GM21526 (cell line): ENCODE data around the gene VPS37D.

Source experiments
- ATAC-seq: cut with Tn5 transposase; IDR thresholded peaks from one replicate; pipeline ENCODE4 v1.9.1; 2021; ENCODE audit warnings: moderate library complexity; ENCODE audit not compliant: unreplicated experiment, low FRiP score

Gene VPS37D

DNA sequence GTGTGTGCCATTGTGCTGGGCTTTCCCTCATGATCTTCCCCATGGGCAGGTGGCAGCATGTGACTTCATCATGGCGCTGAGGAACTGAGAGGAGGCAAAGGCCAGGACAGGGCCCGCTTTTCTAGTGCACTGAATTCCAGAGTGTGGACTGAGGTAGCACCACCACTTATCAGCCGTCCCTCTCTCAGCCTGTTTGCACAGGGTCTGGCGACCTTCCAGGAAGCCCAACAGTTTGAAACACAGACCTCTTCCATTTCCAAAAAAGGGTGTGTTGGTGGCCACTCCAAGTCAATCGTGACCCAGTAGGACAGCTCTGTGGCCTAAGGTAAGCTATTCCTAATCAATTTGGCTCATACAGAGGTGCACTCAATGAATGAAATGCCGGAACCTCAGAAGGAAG is 11.2 kb downstream of the VPS37D start:
- no peak for ATAC-seq

DNA sequence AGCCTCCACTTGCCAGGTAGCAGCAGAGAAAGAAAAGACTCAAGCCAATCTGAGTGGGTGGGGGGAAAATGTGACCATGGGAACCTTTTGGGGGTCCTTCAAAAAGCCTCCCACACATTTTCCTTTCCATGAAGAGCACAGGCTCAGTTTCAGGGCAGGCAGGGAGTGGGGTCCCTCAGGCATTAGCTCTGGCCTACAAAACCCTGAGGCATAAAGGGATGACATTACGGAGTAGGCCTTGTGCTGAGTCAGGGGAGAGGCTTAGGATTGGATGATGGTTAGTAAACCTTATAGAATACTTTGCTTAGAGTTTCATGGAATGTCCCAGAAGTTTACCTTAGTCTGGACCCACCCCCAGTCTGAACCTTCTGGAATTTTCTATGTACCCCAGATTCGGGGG is 12.1 kb downstream of the VPS37D start:
- ATAC-seq = no peak

DNA sequence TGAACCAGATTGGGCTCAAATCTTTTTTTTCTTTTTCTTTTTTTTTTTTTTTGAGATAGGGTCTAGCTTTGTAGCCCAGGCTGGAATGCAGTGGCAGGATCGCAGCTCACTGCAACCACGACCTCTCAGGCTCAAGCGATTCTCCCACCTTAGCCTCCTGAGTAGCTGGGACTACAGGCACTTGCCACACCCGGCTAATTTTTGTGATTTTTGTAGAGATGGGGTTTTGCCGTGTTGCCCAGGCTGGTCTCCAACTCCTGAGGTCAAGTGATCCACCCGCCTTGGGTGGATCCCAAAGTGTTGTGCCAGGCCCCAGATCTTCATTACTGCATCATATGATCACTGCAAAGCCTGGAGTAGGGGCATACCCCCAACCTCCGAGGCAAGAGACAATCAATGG is 12.9 kb downstream of the VPS37D start:
- ATAC-seq = no peak

GRCh38 chr7:73681031-73681430 is 13.4 kb downstream of the VPS37D start:
- ATAC-seq = no peak

GRCh38 chr7:73682745-73683055 is 15.1 kb downstream of the VPS37D start:
- no peak for ATAC-seq

DNA sequence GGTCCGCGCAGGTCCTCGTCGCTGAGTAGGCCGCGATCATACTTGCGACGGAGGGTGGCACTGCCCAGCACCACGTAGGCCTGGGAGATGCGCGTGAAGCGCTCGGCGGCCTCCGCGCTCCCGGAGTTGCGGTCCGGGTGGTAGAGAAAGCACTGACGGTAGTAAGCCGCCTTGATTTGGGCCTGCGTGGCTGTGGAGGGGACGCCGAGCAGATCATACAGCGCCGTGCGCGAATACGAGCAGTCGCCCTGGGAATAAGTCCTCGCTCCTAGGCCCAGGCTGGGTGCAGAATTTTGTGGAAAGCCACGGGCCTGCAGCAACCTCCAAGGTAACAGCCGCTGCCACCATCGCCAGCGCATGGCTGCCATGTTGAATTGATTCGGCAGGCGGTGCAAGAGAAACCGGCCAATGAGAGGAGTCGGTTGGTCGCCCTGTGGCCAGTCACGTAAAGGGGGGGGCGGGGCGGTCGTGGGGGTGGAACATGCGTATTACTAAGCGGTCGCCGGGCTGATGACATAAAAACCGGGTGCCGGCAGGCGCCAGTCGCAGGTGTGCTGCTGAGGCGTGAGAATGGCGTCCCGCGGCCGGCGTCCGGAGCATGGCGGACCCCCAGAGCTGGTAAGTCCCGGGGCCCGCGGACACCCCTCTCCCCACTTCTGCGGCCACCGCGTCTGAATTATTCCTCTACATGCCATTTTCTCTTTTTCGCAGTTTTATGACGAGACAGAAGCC is 15.6 kb downstream of the VPS37D start, which contains the start of the genes BUD23 and DNAJC30:
Gene BUD23 (plus strand): TSS at position 542 of the 732 bp plus-strand sequence. CDS start 29 bp downstream, at position 571.
Gene DNAJC30 (minus strand): TSS at position 398 of the 732 bp plus-strand sequence. CDS start 30 bp downstream, at position 368.
- ATAC-seq = peak; percentile 77

GRCh38 chr7:73683788-73684693 is 16.4 kb downstream of the VPS37D start:
- no peak for ATAC-seq

DNA sequence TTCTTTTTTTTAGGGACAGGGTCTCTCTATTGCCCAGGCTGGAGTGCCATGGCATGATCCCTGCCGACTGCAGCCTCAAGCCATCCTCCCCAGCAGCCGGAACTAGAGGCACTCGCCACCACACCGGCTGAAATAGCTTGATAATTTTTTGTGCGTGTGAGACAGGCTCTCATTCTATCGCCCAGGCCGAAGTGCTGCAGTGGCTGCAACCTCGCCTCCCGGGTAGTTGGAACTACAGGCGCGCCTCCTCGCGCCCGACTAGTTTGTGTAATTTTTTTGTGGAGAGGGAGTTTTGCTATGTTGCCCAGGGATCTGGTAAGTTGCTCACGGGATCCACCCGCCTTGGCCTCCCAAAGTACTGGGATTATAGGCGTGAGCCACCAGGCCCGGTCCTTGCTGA is 17.7 kb downstream of the VPS37D start:
- no peak for ATAC-seq

GRCh38 chr7:73688288-73688687 is 20.7 kb downstream of the VPS37D start:
- ATAC-seq = no peak

DNA sequence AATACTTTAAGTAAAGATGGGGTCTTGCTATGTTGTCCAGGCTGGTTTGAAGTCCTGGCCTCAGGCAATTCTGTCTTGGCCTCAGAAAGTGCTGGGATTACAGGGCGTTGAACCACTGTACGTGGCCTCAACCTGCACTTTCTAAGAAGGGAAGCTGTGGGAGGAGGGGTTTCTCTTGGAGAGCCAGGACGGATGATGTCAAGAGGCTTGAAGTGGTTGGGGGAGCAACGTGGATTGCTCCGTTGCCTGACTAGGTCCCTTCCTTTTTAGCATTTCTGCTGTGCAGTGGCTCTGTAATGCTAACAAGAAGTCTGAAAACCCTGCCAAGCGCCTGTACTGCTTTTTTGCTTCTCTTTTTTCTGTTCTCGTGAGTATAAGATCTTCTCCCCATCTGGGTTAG is 23.0 kb downstream of the VPS37D start:
- no peak for ATAC-seq

GRCh38 chr7:73696372-73696771 is 28.7 kb downstream of the VPS37D start:
- ATAC-seq = no peak

DNA sequence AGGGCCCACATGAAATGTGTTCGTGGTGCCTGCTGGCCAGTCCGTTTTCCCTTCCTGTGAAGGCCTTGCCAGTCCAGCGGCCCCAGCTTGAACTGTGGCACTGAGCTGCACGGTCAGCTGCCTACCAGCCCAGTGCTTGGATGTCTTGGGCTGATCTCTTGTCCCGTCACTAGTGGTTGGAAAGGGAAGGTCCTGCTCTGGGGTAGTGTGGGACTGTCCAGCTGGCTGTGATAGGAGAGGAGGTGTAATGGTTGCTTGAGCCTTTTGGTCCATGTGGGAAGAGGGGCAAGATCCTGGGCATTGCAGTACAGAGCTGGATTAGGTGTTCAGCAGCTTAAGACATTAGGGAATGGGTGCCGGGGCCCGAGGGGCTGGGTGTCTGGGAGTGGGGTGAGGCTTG is 30.8 kb downstream of the VPS37D start:
- no peak for ATAC-seq

GRCh38 chr7:73699370-73700068 is 31.9 kb downstream of the VPS37D start:
- no peak for ATAC-seq

GRCh38 chr7:73700069-73700423 is 32.4 kb downstream of the VPS37D start:
- ATAC-seq = no peak

DNA sequence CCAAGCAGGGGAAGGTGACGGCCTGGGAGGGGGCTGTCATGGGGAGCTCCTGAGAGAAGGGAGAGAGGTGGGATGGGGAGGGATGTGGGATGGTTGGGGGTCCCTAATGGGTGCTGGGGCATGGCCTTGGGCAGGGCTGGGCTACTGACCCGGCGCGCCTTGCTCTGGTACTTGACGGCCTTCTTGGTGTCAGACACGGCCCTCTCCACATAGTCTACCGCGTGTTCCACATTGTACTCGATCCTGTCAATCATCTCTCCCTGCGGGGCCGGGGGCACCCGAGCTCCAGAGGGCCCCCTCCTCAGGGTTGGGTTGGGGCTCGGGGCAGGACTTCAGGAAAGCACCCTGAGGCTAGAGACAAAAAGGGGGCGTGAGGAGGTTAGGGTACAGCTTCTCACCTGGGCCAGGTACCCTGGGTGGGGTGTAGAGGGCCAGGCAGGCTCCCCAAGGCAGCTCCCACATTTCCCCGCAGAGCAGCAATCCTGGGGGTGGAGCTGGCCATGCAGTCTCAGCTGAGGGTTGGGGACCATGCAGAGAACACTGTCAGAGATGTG is 33.0 kb downstream of the VPS37D start:
- no peak for ATAC-seq

DNA sequence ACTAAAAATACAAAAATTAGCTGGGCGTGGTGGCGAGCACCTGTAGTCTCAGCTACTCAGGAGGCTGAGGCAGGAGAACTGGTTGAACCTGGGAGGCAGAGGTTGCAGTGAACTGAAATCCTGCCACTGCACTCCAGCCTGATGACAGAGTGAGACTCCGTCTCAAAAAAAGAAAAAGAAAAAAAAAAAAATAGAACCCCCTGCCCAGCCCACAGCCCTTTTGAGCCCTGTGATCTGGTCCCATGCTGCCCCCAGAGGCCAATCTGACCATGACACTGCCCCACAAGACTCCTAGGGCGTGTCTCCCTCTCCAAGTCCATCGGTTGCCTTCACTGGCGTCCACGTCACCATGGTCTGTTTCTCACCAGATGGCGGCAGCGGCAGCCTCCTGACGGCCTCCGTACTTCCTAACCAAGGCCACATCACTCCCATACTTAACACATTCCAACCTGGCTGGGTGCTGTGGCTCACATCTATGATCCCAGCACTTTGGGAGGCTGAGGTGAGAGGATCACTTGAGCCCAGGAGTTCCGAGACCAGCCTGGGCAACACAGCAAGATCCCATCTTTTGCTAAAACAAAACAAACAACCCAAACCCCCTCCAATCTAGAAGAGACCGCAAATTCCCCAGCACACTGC is 33.8 kb downstream of the VPS37D start:
- no peak for ATAC-seq

DNA sequence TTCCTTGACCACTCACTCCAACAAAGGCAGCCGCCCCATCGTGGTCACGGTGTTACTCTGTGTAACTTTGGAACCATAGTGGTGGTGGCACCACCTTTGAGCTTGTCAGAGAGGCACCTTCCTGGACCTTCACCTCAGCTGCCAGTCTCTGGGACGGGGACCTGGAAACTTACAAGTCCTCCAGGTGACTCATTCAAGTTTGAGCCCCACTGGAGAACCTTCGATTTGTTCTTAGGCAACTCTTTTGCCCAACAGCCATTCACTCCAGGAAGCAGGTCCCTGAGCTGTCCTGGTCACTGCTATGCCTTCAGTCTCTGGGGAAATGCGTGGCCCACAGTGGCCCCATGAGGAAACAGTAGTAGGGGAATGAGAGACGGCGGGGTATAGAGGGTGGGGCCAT is 34.6 kb downstream of the VPS37D start:
- ATAC-seq = no peak

- ATAC-seq = no peak
Observed at GRCh38 chr7:73702665-73703064, 35.0 kb downstream of the VPS37D start.

DNA sequence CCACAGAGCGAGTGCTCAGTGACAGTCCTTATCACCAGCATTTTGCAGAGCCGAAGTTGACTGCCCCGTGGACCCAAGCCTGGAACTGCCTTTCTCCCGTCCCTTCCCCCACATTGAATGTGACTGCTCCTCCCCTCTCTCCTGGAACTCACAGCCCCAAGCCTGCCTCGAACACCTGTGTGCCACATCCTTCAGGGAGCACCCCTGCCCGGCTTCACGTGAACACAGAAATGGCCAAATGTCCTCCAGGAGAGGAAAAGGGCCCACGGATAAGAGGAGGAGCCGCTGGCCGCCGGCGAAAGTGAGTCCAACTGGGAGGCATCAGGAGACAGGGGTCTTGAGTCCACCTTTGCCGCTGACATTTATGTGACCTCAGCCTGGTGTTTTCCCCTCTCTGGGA is 35.6 kb downstream of the VPS37D start:
- no peak for ATAC-seq
